Erythroblast (primary cell): Measurements from ENCODE around the gene IGLL1.

Experiments
- GATA1 ChIP-seq: IDR thresholded peaks from 2 replicates; pipeline ENCODE4 v1.6.1; 2011; ENCODE audit warnings: low read depth, mild to moderate bottlenecking, control low read depth, low read length, moderate library complexity
- POLR2A ChIP-seq: IDR thresholded peaks from 2 replicates; pipeline ENCODE4 v1.6.1; 2011; ENCODE audit warnings: mild to moderate bottlenecking, low read length

DNA sequence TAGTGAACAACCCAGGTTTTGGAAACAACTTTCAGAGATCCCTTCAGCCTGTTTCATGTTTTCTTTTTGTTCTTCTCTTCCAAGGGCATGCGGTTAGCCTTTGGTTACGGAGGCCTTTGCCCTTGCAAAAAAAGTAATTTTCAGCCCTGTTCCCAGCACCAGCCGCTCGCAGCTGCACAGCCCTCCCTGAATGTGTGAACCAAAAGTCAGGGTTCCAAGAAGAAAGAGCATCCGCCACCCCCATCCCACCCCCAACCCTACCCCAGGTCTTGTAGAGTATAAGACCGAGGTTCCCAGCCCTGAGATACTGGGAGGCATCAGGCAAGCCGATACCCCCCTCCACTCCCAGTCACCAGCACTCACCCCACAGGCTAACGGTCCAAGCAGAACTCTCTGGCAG, 56.4 kb downstream of the IGLL1 start:
- no peak for TF ChIP-seq POLR2A
- no peak for TF ChIP-seq GATA1
